GM12874 (cell line): ENCODE results near the gene NUDT15.

Experiments used
- TF ChIP-seq, protein P1 (sequence below): IDR thresholded peaks from 2 replicates; pipeline ENCODE4 v1.5.1; 2011; ENCODE audit warnings: low read depth, mild to moderate bottlenecking, control low read depth, low read length, moderate library complexity; ENCODE audit not compliant: insufficient read depth

NUDT15 gene

DNA sequence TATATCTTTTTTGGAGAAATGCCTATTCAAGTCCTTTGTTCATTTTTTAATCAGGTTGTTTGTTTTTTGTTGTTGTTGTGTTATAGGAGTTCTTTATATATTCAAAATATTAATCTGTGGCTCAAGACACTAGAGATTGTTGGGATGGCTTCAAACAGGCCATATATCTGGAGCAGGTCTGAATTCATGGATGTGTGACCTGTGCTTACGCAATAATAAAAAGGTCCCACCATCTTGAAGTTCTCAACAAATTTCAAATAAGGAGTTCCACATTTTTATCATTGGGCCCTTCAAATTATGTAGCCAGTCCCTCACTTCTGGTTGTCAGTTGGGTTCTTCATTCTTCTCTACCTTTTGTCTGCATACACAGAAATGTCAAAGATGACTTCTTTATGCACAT is 17.7 kb upstream of the NUDT15 start:
- TF ChIP-seq, protein P1, sequence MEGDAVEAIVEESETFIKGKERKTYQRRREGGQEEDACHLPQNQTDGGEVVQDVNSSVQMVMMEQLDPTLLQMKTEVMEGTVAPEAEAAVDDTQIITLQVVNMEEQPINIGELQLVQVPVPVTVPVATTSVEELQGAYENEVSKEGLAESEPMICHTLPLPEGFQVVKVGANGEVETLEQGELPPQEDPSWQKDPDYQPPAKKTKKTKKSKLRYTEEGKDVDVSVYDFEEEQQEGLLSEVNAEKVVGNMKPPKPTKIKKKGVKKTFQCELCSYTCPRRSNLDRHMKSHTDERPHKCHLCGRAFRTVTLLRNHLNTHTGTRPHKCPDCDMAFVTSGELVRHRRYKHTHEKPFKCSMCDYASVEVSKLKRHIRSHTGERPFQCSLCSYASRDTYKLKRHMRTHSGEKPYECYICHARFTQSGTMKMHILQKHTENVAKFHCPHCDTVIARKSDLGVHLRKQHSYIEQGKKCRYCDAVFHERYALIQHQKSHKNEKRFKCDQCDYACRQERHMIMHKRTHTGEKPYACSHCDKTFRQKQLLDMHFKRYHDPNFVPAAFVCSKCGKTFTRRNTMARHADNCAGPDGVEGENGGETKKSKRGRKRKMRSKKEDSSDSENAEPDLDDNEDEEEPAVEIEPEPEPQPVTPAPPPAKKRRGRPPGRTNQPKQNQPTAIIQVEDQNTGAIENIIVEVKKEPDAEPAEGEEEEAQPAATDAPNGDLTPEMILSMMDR, result no peak

DNA sequence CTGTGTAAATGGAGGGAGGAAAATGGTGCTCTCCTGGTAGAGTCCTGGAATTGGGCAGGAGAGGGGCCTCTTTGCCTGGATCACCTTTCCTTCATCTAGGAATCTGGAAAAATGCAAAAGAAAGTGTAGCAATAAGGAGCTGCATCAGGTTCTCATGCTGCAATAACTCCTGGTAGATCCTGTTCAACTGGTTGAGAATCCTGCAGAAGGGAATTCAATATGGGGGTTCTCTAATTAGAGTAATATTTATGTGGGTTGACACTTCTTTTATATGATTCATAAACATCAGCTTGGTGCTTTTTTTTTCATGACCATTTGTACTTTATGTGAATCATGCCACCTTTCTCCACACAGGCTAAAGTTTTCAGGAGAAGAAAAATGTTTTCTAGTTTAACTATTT is 9.5 kb upstream of the NUDT15 start:
- TF ChIP-seq, protein P1, result no peak

- TF ChIP-seq, protein P1, result no peak
These were observed 7.7 kb upstream of the NUDT15 start for GRCh38 chr13:48029859-48030258.

DNA sequence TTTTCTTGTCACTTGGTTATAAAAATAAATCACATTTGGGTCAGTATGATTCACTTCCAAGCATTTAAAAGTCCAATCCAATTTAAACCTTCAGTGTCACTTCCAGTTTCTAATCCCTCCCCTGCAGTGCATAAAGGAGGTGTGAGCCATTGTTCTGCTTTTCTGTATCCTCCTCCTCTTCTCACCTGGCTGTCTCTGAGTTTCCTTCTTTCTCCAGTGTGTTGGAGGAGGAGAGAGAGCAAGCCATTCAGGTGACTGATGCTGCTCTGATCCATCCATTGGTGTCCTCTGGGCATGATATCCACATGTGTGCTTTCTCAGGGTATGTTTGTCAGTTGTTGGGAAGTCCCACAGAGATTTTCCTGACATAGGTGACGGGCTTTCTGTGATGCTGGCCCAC is 1.2 kb downstream of the NUDT15 start:
- TF ChIP-seq, protein P1, result no peak

DNA sequence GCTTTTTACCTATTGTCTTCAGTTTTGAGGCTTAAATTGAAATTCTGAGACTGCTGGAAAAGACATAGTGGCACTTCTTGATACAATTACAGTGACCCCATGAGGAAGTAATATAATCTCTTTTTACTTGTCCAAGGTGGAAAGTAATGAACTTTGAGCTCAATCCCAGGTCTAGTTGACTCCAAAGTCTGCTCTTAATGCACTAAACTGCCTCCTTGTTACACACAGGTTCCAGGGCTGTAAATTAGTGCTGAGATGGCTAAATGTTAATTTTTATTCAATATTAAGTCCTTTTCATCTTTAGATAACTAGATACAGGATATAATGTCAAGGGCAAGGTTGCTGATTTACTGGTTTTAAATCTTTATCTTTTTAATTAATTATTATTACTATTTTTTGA is 2.5 kb downstream of the NUDT15 start:
- TF ChIP-seq, protein P1, result no peak

GRCh38 chr13:48040896-48041295 is 3.4 kb downstream of the NUDT15 start:
- TF ChIP-seq, protein P1, result no peak

DNA sequence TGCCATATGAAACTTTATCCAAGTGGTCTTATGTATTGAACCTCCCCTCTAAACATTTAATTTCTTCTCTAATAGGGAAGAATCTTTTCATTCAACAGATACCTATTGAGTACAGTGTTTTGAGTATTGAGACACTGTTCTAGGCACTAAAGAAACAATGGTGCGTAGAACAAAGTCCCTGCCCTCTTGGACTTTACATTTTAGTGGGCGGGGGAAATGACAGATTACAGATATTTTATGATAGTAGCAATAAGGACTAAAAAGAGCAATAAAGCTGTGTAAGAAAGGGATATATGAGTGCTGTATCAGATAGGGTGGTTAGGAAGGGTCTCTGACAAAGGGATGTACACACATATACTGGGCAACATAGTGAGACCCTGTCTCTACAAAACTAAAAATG is 5.4 kb downstream of the NUDT15 start:
- TF ChIP-seq, protein P1, result no peak

DNA sequence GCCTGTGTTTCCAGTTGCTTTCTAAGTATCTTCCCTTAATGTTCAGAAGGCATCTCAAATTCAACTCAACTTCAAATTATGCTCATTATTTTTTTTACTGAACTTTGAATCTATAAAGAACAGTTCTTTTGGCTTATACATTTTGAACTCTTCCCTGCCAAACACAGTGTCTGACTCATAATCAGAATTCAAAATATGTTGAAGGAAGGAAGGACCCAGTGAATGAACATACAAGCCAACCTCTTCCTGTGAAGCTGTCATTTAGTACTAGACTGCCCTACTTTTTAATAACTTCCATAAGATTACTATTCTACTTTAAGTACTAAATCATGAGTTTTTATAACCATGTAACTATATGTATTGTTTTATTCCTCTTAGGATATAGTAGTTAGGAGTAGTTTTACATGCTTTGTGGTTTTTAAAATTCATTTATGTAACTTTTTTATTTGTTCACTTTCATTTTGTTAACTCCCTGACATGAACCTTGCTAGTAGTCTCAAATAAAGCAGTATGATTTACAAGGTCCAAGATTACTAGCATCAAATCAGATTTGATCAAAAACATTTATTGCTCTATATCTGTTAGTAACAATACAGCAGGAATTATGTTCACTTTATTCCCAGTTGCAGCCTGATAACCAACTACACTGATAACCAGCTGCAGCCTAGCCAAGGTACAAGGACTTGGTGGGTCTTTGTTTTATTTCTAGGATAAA is 6.4 kb downstream of the NUDT15 start:
- TF ChIP-seq, protein P1, result no peak
